Left lung (tissue), 10 donors: ENCODE results near the gene MRPL9. TPM values are rescaled to one million over a fixed set of nuclear protein-coding genes. Genes with fewer than 3 reads are reported as not detected.

ENCODE experiments used
- ATAC-seq: fragments of 200-7000 bp; cut with Tn5 transposase; one replicate; pipeline ENCODE4 v1.9.1; 2020; ENCODE audit warnings: moderate library complexity
- DNase-seq, 4 donors: peaks; one replicate each; pipeline ENCODE4 v3.0.0-alpha.2; 2013 to 2020
- H3K27ac ChIP-seq, 2 donors: fragments of 200-600 bp; sonication (generic) in 1 of 2; one replicate each; pipeline versions ENCODE4 v1.5.0 to v1.8.0; 2020 to 2021
- H3K27me3 ChIP-seq, 2 donors: fragments of 200-600 bp; sonication (generic) in 1 of 2; one replicate each; pipeline versions ENCODE4 v1.5.0 to v1.8.0; 2020 to 2021
- H3K36me3 ChIP-seq, 2 donors: fragments of 200-600 bp; sonication (generic) in 1 of 2; one replicate each; pipeline versions ENCODE4 v1.5.0 to v1.8.0; 2020 to 2021
- H3K4me1 ChIP-seq, 2 donors: fragments of 200-600 bp; one replicate each; pipeline ENCODE4 v1.8.0; 2021
- H3K4me3 ChIP-seq, 2 donors: fragments of 200-600 bp; sonication (generic) in 1 of 2; one replicate each; pipeline versions ENCODE4 v1.5.0 to v1.8.0; 2020 to 2021; ENCODE audit warnings: mild to moderate bottlenecking in 1 of 2
- H3K9me3 ChIP-seq, 2 donors: fragments of 200-600 bp; sonication (generic) in 1 of 2; one replicate each; pipeline versions ENCODE4 v1.5.0 to v1.8.0; 2020 to 2021
- CTCF ChIP-seq, 2 donors: fragments of 200-600 bp; sonication (generic) in 1 of 2; IDR thresholded peaks; one replicate each; pipeline versions ENCODE4 v1.5.0 to v1.8.0; 2021; ENCODE audit warnings: antibody characterized with exemption in 2 of 2
- intact Hi-C, 2 donors: fragments of 100-400 bp; cut with DNase I; formaldehyde crosslinking; loops; one replicate each; pipeline versions ENCODE4 v1.11.2 to v1.14.2; 2022
- polyA plus RNA-seq, 6 donors: library from polyadenylated mRNA; unstranded; fragments of 120-200 nt; gene quantifications; one replicate each; pipeline ENCODE4 v1.2.1, GENCODE V29; 2013; ENCODE audit not compliant: insufficient read length in 6 of 6
- total RNA-seq, 2 donors: library from RNA; stranded (reverse); fragmentation: NEBNext Ultra II Directional; extraction: Animal tissue kit (Norgen Biotek cat#: 25700); gene quantifications; one replicate each; pipeline ENCODE4 v1.2.1, GENCODE V29; 2021
- donor health status: DM: no; HTN: yes; CAD: no.
- donor health status: DM: no; HTN: no; CAD: no.

MRPL9 gene
- total and polyA plus RNA-seq, 8 donors: 42.5 to 132 (median 117) TPM

- H3K36me3 ChIP-seq: no peaks in the 10 kb centered on the region
- no peak for TF ChIP-seq CTCF (IDR thresholded peaks at IDR 0.05)
- intact Hi-C loops: no loop called here
- H3K9me3 ChIP-seq: no peaks in the 10 kb centered on the region
- H3K27ac ChIP-seq: no peak overlapping the region
- H3K4me1 ChIP-seq: peaks cover 5 to 7% of the 10 kb centered on the region in 2 donors
- H3K4me3 ChIP-seq: no peak overlapping the region
- ATAC-seq: no peak
- H3K27me3 ChIP-seq: peaks cover 17 to 84% of the 10 kb centered on the region in 2 donors
- no peak for DNase-seq
Measured at GRCh38 chr1:151715726-151716404, 47.4 kb downstream of the MRPL9 start.

GRCh38 chr1:151714820-151715725 lies 48.2 kb downstream of the MRPL9 start:
- intact Hi-C loops: no loop called here
- H3K27me3 ChIP-seq: peaks cover 17 to 76% of the 10 kb centered on the region in 2 donors
- no peaks in the 10 kb centered on the region for H3K9me3 ChIP-seq
- H3K36me3 ChIP-seq: no peaks in the 10 kb centered on the region
- H3K27ac ChIP-seq: no peak overlapping the region
- DNase-seq (no peak), ATAC-seq (no peak)
- TF ChIP-seq CTCF (IDR thresholded peaks at IDR 0.05): no peak
- H3K4me1 ChIP-seq: no peaks in the 10 kb centered on the region
- H3K4me3 ChIP-seq: no peak overlapping the region

GRCh38 chr1:151713874-151714273 lies 49.4 kb downstream of the MRPL9 start:
- no peaks in the 10 kb centered on the region for H3K9me3 ChIP-seq
- intact Hi-C loops: no loop called here
- no peaks in the 10 kb centered on the region for H3K4me1 ChIP-seq
- H3K4me3 ChIP-seq: no peak overlapping the region
- H3K27me3 ChIP-seq: peaks cover 17 to 64% of the 10 kb centered on the region in 2 donors
- H3K27ac ChIP-seq: no peak overlapping the region
- no peaks in the 10 kb centered on the region for H3K36me3 ChIP-seq
- TF ChIP-seq CTCF (IDR thresholded peaks at IDR 0.05): no peak
- DNase-seq (no peak), ATAC-seq (no peak)

GRCh38 chr1:151713044-151713443 lies 50.3 kb downstream of the MRPL9 start:
- no peaks in the 10 kb centered on the region for H3K36me3 ChIP-seq
- H3K9me3 ChIP-seq: no peaks in the 10 kb centered on the region
- no peak for TF ChIP-seq CTCF (IDR thresholded peaks at IDR 0.05)
- peaks cover 17 to 56% of the 10 kb centered on the region in 2 donors for H3K27me3 ChIP-seq
- H3K27ac ChIP-seq: no peak overlapping the region
- no peaks in the 10 kb centered on the region for H3K4me1 ChIP-seq
- ATAC-seq: peak; percentile 74
- intact Hi-C loops: no loop called here
- no peak overlapping the region for H3K4me3 ChIP-seq
- DNase-seq: peak in 1 of 4 donors; percentile 42

GRCh38 chr1:151711951-151712350 lies 51.3 kb downstream of the MRPL9 start:
- Histone ChIP-seq H3K9me3 (no peaks in the 10 kb centered on the region), H3K27ac (no peak overlapping the region), H3K4me1 (no peaks in the 10 kb centered on the region), H3K4me3 (no peak overlapping the region), H3K36me3 (no peaks in the 10 kb centered on the region), H3K27me3 (peaks cover 13 to 45% of the 10 kb centered on the region in 2 donors)
- DNase-seq: no peak
- no peak for ATAC-seq
- TF ChIP-seq CTCF (IDR thresholded peaks at IDR 0.05): no peak
- intact Hi-C loops: no loop called here
